Activated T-cell treated with anti-CD3 and anti-CD28 coated beads, Interleukin-2, amount 50 U/mL, for 1 hour (primary cell): Measurements from ENCODE around the gene LRP1B.
"Not testable (repeated sequence)": the region's sequence is repeated elsewhere in the genome, so short reads cannot be mapped to it uniquely, and the experiment has no call there.

Experiments used
- DNase-seq: peaks from one replicate; pipeline ENCODE4 v3.0.0-alpha.2; 2020

The LRP1B gene

DNA sequence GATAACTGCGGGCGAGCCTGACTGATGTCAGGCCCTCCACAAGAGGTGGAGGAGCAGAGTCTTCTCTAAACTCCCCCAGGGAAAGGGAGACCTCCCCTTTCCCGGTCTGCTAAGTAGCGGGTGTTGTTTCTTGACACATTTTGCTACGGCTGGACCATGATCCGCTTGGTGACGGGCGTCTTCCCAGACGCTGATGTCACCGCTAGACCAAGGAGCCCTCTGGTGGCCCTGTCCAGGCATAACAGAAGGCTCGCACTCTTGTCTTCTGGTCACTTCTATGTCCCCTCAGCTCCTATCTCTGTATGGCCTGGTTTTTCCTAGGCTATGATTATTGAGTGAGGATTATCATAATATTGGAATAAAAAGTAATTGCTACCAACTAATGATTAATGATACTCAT lies 1166.5 kb downstream of the LRP1B start:
- not testable (repeated sequence) for DNase-seq

DNA sequence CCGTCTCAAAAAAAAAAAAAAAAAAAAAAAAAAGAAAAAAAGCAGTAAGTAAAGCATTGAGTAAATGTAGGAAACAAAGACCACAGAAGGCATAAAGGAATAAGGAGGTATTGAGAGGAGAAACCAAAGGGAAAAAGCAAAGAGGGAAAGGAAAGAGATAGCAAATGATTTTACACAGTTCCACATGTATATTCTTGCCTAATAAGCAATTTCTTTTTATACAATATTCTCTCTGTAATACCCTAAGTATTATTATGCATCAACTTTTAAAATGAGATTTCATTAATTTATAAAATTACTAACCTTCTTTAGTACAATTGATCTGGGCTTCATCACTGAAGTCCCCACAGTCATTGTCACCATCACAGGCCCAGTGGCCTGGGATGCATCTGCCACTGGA lies 1180.9 kb downstream of the LRP1B start:
- DNase-seq = no peak

GRCh38 chr2:140947236-140947635 lies 1183.6 kb downstream of the LRP1B start:
- no peak for DNase-seq

GRCh38 chr2:140943867-140944266 lies 1186.9 kb downstream of the LRP1B start:
- DNase-seq = no peak

GRCh38 chr2:140942284-140942683 lies 1188.5 kb downstream of the LRP1B start:
- no peak for DNase-seq

DNA sequence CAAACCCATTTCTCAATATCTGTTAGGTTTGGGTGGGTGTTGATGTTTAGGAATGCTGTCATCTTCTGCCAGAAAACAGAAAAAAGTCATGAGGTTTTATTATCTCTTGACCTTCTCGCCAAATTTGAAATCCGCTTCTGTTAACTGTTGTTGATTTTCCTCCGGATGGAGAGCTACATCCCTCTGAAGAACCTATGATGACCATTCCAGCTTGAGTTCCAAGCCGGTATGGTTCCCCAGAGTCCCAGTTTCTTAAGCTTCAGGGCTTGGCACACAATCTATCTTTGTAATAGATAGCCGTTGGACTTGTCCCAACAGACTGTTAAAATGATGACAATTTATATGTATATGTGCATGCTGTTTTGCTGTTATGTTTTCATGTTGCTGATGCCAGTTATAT lies 1201.0 kb downstream of the LRP1B start:
- DNase-seq = no peak

DNA sequence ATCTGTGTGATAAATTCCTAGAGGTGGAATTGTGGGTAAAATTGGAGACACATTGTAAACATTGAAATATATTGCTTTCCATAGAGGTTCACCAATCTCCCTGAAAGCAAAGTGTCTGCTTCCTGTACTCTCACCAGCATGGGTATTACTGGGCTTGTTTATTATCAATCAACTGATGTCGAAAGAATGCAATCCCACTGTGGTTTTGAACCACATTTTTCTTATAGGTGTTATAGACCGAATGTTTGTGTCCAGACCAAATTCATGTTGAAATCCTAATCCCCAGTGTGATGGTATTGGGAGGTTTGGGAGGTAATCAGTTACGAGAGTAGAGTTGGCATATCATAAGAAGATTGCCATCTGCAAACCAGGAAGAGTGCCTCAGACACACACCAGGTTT lies 1212.4 kb downstream of the LRP1B start:
- no peak for DNase-seq

DNA sequence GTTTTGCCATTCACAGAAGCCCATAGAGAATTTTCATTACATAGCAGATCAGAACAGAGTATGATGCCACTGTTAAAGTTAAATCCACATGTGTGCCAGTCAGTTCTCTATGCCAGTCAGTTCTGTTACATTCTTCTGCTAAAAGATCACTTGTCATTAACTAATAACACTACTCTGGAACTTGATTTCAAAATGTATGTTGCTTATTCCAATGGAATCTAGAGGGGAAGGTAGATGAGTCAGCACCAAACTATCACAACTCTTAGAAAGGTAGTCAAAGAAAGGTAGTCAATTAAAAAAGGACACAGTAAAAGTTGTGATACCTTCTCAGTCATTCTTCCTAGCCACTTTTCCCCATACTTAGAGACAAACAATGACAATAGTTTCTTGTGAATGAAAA lies 1214.4 kb downstream of the LRP1B start:
- no peak for DNase-seq

DNA sequence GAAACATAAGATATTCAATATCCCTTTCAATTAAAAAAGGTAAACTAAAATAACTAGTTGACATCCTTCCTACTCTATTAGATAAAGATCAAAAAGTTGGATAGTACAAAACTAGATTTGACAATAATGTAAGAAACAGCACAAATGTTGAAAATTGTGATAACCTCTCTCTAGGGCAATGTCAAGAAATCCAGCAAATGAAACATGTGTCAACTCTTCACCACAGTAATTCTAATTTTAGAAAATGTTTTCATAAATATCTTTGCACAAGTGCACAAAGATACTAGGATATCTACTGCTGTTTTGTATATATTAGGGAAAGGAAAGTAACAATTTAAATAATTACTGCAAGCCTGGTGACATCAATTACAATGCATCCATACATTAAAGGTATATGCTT lies 1220.1 kb downstream of the LRP1B start:
- DNase-seq = no peak

- no peak for DNase-seq
Measured at GRCh38 chr2:140905083-140905781, 1225.6 kb downstream of the LRP1B start.

- DNase-seq = no peak
Measured at GRCh38 chr2:140895378-140895777, 1235.4 kb downstream of the LRP1B start.

DNA sequence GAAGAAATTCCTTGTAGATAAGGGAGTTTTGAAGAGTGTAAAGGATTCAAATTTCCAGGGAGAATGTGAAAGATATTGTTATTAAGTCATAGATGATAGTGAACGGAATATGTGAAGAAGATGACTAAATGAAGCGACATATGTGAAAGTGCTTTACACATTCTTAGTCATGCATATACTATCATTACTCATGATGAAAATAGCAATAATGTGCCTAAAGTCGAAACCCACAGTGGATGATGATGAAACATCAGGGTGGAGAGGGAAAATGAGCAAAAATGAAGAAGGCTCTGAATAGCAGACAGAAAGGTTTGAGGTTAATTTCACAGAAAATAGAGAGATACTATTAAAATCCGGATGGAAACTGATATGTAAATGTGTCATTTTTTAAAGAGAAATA lies 1237.1 kb downstream of the LRP1B start:
- DNase-seq = no peak

DNA sequence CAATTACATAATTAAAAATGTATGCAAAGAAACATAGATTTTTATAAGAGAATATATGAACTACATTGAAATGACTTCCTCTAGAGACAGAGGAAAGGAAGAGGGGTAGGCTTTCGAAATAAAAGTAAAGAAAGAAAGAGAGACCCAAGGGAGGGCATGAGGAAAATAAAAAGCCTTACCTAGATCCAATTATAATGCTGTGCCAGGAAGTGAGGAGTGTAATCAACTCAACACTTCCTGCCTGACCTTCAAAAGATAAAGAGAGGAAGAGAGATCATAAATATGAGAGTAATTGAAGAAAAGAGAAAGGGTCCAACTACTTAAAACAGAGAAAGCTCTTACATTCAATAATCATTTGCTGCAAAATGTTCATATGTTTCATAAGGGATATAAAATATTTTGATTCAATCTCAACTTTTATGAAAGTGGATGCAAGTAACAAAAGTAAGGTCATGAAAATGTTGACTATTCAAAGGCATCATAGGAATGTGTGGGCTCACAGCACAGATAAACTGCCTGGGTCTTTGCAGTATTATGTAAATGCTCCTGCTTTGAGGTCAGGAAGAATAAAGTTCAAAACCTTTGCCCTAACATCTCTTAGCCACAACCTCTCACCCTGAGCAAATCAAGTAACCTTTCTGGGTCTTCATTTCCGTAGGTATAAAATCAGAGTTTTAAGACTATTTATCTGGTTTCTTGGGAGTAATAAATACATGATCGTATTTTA lies 1237.7 kb downstream of the LRP1B start:
- no peak for DNase-seq

GRCh38 chr2:140892436-140892835 lies 1238.4 kb downstream of the LRP1B start:
- DNase-seq = no peak

DNA sequence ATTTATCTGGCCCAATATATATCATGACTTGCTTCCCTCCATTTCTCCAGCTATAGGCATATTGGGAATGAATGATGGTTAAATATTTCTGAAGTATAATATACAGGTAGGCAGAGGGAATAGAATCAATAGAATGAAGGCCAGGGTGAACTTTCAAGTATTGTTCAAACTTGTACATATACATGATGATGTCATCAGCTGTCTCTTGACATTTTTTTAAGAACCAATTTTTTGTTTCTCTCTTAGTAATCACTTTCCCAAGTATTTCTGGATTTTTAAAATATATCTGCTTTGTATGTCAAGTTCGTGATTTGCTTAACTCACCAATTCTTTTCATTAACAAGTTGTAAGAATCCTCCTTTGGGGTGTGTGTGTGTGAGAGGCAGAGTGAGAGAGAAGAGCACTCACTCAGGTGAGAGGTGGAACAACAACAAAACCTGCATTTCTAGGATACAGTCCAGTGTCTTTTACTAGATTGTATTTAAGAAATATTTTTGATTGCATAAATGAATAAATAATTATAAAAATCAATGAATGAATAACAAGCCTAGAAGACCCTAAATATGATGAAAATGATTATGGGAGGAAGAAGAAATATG lies 1239.1 kb downstream of the LRP1B start:
- no peak for DNase-seq

DNA sequence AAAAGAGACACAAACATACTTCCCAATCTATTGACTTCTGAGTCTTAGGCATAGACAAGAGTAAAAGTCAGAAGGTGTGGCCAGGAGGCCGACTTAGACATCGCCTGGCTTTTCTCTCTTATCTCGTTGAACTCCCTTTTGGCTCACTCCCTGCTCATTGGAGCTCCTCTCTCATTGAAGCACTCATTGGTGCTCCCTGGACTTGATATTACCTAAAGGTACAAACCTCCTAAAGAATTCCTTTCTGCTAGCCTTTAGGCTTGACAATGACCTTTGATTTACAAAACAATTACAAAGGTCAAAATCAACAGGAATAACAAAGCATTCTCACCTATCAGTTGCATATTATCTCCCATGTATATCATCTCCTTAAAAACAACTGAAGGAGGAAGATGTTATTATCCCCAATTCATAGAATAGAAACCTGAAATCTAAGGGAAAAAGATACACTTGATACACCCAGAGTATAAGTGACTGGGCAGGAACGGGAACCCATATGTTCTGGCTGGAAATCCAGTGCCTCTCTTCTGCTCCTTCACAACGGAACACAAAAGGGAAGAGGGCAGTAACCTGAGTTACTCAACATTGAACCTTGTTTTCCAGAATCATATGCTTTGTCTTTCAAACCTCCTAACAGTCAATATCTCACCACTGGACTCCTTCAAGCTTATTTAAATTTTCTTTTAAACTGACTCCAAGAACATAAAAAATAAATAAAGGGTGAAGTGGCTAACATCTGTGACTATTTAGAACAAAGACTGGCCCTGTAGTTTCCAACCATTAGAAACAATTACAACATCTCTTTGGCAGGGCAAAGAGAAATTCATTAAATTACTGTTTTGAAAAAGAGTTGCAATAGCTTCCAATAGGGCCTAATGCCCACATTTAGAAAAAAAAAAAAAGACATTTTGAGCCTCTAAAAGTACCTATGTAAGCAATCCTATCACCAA lies 1247.9 kb downstream of the LRP1B start:
- no peak for DNase-seq

DNA sequence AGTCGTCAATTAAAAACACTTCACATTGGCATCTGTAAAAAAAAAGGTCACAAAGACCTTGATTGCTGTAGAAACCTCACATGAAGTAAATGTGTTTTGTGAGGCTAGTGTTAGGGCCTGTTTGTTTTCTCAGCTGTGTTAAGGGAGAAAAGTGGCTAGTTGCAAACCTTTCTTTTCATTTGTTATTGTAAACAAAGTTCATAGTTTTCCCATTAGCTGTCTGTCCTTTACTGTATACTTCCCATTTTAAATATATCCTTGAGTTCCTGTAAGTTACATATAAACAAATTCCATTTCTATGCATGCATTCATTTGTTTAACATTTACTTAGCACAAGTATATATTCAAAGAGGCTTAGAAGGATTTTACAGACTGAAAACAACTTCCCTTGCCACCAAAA lies 1250.2 kb downstream of the LRP1B start:
- no peak for DNase-seq

DNA sequence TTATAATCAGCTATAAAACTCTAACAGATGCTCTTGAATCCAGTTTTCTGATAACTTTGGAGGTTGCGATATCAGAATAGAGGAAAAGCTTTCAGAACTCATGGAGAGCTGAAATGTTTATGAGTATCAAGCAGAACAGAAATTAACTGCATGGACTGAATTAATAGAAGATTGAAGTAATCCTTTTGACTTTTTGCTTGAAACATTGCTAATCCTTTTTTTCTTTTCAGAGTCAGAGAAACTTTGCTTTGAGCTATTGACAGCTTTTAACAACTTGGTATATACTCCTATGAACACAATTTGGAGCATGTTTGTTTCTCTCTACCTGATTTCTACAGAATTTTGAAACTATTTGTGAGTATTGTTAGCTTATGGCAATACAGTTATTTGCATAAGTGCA lies 1254.8 kb downstream of the LRP1B start:
- no peak for DNase-seq

GRCh38 chr2:140873915-140874531 lies 1256.8 kb downstream of the LRP1B start:
- no peak for DNase-seq

GRCh38 chr2:140869925-140870324 lies 1260.9 kb downstream of the LRP1B start:
- no peak for DNase-seq

DNA sequence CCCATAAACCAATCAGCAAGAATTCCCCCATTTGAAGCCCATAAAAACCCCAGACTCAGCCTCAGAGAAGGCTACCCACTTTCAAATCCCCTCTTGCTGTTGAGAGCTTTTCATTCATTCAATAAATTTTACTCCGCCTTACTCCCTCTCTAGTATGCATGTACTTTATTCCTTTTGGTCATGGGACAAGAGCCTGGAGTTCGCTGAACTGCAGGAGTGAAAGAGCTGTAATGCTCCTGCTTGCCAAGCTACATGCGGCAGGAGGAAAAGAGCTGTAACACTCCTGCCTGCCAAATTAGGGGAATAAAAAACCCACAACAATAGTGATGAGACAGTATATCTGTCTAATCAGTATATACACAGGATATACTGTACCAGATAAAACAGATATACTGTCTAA lies 1261.7 kb downstream of the LRP1B start:
- no peak for DNase-seq

DNA sequence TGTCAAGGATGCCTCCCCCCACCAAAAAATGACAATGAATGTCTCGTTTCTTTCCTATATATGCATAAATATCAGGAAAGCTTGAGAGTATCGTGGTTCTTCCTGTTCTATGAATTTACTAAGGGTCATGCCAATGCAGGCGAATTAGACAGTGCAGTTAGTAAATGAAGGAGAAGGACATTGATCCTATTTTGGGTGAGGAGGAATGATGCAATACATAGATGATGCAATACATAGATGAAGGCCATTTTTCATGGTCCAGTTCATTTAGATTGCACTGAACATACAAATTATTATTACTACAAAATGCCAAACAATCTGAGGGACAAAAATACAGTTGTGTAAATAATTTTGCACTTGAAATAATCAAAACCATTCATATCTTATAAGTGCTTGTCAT lies 1265.0 kb downstream of the LRP1B start:
- DNase-seq = no peak

DNA sequence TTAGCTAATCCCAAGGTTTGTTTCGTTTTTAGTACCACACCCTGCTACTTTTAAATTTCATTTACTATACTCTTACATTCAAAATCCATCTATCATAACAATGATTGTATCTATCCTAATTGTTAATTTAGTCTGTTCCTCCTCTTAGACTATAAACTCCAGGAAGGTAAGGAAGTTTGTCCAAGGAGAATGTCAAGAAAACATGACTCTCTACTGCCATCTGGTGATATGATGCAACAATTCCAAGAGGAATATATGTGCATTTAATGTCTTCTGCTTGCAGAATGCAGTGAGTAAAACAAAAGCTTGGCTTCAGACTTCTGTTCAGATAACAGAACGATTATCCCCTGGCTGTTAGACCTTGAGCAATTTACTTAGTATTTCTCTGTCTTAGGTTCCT lies 1267.1 kb downstream of the LRP1B start:
- no peak for DNase-seq
